SK-N-SH treated with all-trans-retinoic acid at 6 μM for 48 hours (cell line): ENCODE measurements around the gene SLC2A4RG.

ENCODE experiments used
- ATAC-seq: fragments of 200-7000 bp; cut with Tn5 transposase; 3 replicates; pipeline ENCODE4 v1.9.1; 2020; ENCODE audit warnings: mild to moderate bottlenecking, moderate library complexity
- ARNTL ChIP-seq: fragments of 450-650 bp; formaldehyde crosslinking; IDR thresholded peaks from 2 replicates; pipeline ENCODE4 v1.5.0; 2020; ENCODE audit warnings: low read depth, mild to moderate bottlenecking, moderate library complexity, borderline replicate concordance
- BACH2 ChIP-seq: fragments of 250-450 bp; sonication (Bioruptor Pico); IDR thresholded peaks from 2 replicates; pipeline ENCODE4 v1.9.0; 2021; ENCODE audit warnings: mild to moderate bottlenecking, borderline replicate concordance
- CSDC2 ChIP-seq: fragments of 250-450 bp; sonication (Bioruptor Pico); IDR thresholded peaks from 2 replicates; pipeline ENCODE4 v1.5.0; 2020; ENCODE audit warnings: mild to moderate bottlenecking, moderate library complexity
- GLIS3 ChIP-seq: fragments of 250-450 bp; sonication (Bioruptor Pico); IDR thresholded peaks from 2 replicates; pipeline ENCODE4 v1.5.0; 2020; ENCODE audit warnings: mild to moderate bottlenecking, moderate library complexity
- ISL1 ChIP-seq: fragments of 250-450 bp; sonication (Bioruptor Pico); IDR thresholded peaks from 2 replicates; pipeline ENCODE4 v2.1.2; 2022; ENCODE audit warnings: mild to moderate bottlenecking, moderate library complexity
- OSR1 ChIP-seq: fragments of 250-450 bp; sonication (Bioruptor Pico); IDR thresholded peaks from 2 replicates; pipeline ENCODE4 v1.8.0; 2022; ENCODE audit warnings: moderate library complexity, mild to moderate bottlenecking, inconsistent platforms
- PPARA ChIP-seq: fragments of 250-450 bp; sonication (Bioruptor Pico); IDR thresholded peaks from 2 replicates; pipeline ENCODE4 v1.5.0; 2020; ENCODE audit warnings: mild to moderate bottlenecking, borderline replicate concordance
- RARB ChIP-seq: fragments of 250-450 bp; sonication (Bioruptor Pico); IDR thresholded peaks from 2 replicates; pipeline ENCODE4 v1.8.0; 2021; ENCODE audit warnings: mild to moderate bottlenecking, moderate library complexity
- SNAI2 ChIP-seq: fragments of 250-450 bp; sonication (Bioruptor Pico); IDR thresholded peaks from 2 replicates; pipeline ENCODE4 v1.5.0; 2020; ENCODE audit warnings: mild to moderate bottlenecking, moderate library complexity
- TOX ChIP-seq: fragments of 250-450 bp; sonication (Bioruptor Pico); IDR thresholded peaks from 2 replicates; pipeline ENCODE4 v1.8.0; 2021; ENCODE audit warnings: mild to moderate bottlenecking, moderate library complexity, borderline replicate concordance
- ZC3H10 ChIP-seq: fragments of 250-450 bp; sonication (Bioruptor Pico); IDR thresholded peaks from 2 replicates; pipeline ENCODE4 v1.5.1; 2021; ENCODE audit warnings: mild to moderate bottlenecking, moderate library complexity
- ZFP3 ChIP-seq: fragments of 250-450 bp; sonication (Bioruptor Pico); IDR thresholded peaks from 2 replicates; pipeline ENCODE4 v1.5.0; 2020; ENCODE audit warnings: mild to moderate bottlenecking, moderate library complexity
- ZFP30 ChIP-seq: fragments of 450-650 bp; formaldehyde crosslinking; IDR thresholded peaks from 2 replicates; pipeline ENCODE4 v1.5.0; 2022; ENCODE audit warnings: mild to moderate bottlenecking, moderate library complexity
- ZNF70 ChIP-seq: fragments of 450-650 bp; formaldehyde crosslinking; IDR thresholded peaks from 2 replicates; pipeline ENCODE4 v1.5.0; 2020; ENCODE audit warnings: mild to moderate bottlenecking, moderate library complexity
- TF ChIP-seq, protein P1 (sequence below): fragments of 250-450 bp; sonication (Bioruptor Pico); IDR thresholded peaks from 2 replicates; pipeline ENCODE4 v1.5.0; 2020; ENCODE audit warnings: mild to moderate bottlenecking, moderate library complexity
- TF ChIP-seq, protein P2 (sequence below): fragments of 250-450 bp; sonication (Bioruptor Pico); IDR thresholded peaks from 2 replicates; pipeline ENCODE4 v1.5.1; 2020; ENCODE audit warnings: low read depth, mild to moderate bottlenecking, moderate library complexity

Gene SLC2A4RG

DNA sequence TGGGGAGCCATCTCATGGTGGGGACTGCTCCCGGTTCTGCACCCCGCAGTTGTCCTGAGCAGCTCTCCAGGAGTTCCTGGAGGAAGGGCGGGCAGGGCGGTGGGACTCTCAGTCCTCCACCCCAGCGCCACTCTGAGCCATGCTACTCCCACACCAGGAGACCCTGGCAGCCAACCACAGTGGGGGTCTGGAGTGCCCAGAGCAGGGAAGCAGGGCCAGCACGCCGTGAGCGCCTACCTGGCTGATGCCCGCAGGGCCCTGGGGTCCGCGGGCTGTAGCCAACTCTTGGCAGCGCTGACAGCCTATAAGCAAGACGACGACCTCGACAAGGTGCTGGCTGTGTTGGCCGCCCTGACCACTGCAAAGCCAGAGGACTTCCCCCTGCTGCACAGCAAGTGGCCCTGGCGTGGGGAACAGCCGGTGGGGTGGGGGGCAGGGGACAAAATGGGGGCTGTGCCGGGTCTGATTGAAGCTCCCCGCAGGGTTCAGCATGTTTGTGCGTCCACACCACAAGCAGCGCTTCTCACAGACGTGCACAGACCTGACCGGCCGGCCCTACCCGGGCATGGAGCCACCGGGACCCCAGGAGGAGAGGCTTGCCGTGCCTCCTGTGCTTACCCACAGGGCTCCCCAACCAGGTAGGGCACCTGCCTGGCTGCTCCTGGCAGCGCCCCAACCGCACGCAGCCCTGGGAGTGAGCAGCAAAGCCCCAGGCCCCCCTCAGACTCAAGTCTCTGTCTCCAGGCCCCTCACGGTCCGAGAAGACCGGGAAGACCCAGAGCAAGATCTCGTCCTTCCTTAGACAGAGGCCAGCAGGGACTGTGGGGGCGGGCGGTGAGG is 44.8 kb upstream of the SLC2A4RG start (continued):
- TF ChIP-seq, protein P1, sequence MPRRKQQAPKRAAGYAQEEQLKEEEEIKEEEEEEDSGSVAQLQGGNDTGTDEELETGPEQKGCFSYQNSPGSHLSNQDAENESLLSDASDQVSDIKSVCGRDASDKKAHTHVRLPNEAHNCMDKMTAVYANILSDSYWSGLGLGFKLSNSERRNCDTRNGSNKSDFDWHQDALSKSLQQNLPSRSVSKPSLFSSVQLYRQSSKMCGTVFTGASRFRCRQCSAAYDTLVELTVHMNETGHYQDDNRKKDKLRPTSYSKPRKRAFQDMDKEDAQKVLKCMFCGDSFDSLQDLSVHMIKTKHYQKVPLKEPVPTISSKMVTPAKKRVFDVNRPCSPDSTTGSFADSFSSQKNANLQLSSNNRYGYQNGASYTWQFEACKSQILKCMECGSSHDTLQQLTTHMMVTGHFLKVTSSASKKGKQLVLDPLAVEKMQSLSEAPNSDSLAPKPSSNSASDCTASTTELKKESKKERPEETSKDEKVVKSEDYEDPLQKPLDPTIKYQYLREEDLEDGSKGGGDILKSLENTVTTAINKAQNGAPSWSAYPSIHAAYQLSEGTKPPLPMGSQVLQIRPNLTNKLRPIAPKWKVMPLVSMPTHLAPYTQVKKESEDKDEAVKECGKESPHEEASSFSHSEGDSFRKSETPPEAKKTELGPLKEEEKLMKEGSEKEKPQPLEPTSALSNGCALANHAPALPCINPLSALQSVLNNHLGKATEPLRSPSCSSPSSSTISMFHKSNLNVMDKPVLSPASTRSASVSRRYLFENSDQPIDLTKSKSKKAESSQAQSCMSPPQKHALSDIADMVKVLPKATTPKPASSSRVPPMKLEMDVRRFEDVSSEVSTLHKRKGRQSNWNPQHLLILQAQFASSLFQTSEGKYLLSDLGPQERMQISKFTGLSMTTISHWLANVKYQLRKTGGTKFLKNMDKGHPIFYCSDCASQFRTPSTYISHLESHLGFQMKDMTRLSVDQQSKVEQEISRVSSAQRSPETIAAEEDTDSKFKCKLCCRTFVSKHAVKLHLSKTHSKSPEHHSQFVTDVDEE (CRISPR knock-in tag), result no peak
- TF ChIP-seq OSR1 (CRISPR knock-in tag), result no peak
- TF ChIP-seq RARB (CRISPR knock-in tag), result no peak
- TF ChIP-seq CSDC2 (CRISPR knock-in tag), result no peak

DNA sequence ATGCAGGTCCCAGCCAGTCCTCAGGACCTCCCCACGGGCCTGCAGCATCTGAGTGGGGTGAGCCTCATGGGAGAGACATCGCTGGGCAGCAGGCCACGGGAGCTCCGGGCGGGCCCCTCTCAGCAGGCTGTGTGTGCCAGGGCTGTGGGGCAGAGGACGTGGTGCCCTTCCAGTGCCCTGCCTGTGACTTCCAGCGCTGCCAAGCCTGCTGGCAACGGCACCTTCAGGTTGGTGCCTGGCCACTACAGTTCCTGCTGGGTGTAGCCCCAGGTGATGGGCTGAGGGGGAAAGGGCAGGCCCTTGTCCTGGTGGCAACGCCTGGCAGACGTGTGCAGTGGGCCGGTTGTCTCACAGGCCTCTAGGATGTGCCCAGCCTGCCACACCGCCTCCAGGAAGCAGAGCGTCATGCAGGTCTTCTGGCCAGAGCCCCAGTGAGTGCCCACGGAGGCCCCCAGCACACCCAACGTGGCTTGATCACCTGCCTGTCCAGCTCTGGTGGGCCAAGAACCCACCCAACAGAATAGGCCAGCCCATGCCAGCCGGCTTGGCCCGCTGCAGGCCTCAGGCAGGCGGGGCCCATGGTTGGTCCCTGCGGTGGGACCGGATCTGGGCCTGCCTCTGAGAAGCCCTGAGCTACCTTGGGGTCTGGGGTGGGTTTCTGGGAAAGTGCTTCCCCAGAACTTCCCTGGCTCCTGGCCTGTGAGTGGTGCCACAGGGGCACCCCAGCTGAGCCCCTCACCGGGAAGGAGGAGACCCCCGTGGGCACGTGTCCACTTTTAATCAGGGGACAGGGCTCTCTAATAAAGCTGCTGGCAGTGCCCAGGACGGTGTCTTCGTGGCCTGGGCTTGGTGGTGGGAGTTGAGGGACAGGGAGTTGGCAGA is 43.9 kb upstream of the SLC2A4RG start:
- TF ChIP-seq OSR1 (CRISPR knock-in tag) (no peak), GLIS3 (no peak), ZNF70 (CRISPR knock-in tag) (no peak), ZFP30 (CRISPR knock-in tag) (no peak), ISL1 (CRISPR knock-in tag) (no peak)
- TF ChIP-seq, protein P1 (CRISPR knock-in tag), result no peak
- no peak for ATAC-seq

DNA sequence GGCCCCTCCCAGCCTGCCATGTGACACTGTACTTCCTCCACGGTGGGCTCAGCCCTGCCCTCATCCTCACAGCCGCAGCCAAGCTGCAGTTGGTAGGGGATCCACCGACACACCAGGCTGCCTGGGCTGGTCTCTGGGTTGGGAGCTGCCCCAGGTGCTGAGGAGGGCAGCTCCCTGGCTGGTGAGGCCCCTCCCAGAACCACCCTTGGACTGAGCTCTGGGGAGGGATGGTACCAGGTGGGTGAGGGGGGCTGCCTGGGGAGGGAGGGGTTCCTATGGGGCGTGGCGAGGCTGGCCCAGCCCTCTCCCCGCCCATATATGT is 43.3 kb upstream of the SLC2A4RG start:
- peak; percentile 3 for ATAC-seq
- TF ChIP-seq ZFP3 (CRISPR knock-in tag) (no peak), OSR1 (CRISPR knock-in tag) (no peak), GLIS3 (no peak), PPARA (CRISPR knock-in tag) (no peak), ISL1 (CRISPR knock-in tag) (no peak), ZC3H10 (CRISPR knock-in tag) (no peak), TOX (no peak), BACH2 (CRISPR knock-in tag) (no peak), ARNTL (CRISPR knock-in tag) (no peak), SNAI2 (no peak)
- TF ChIP-seq, protein P1 (CRISPR knock-in tag), result no peak
- TF ChIP-seq, protein P2, sequence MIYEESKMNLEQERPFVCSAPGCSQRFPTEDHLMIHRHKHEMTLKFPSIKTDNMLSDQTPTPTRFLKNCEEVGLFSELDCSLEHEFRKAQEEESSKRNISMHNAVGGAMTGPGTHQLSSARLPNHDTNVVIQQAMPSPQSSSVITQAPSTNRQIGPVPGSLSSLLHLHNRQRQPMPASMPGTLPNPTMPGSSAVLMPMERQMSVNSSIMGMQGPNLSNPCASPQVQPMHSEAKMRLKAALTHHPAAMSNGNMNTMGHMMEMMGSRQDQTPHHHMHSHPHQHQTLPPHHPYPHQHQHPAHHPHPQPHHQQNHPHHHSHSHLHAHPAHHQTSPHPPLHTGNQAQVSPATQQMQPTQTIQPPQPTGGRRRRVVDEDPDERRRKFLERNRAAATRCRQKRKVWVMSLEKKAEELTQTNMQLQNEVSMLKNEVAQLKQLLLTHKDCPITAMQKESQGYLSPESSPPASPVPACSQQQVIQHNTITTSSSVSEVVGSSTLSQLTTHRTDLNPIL (CRISPR knock-in tag), result no peak
